ENCODE data around the gene CD81. TPM values are rescaled to one million over a fixed set of nuclear protein-coding genes. Genes with fewer than 3 reads are reported as not detected.
"Not testable (repeated sequence)": the region's sequence is repeated elsewhere in the genome, so short reads cannot be mapped to it uniquely, and the experiment has no call there.

Gene CD81
- total and polyA plus RNA-seq, 2 donors from 2014 or later = 827 to 950 TPM

GRCh38 chr11:2333486-2334205 lies 43.5 kb upstream of the CD81 start:
- intact Hi-C loops (cut with DNase I); H3K27ac ChIP-seq (ENCODE audit: low read depth in 2 of 2, low read length in 2 of 2); H3K36me3 ChIP-seq (ENCODE audit: control insufficient read depth in 2 of 3, insufficient read depth in 3 of 3, low read length in 3 of 3); H3K27me3 ChIP-seq (ENCODE audit: control insufficient read depth, insufficient read depth, low read length); FAIRE-seq; DNase-seq; H3K4me3 ChIP-seq (ENCODE audit: low read length in 3 of 3); H3K4me1 ChIP-seq (ENCODE audit: control insufficient read depth in 2 of 3, insufficient read depth in 2 of 3, low read depth in 1 of 3, low read length in 3 of 3); H3K9me3 ChIP-seq (ENCODE audit: control insufficient read depth in 2 of 3, insufficient read depth in 1 of 3, low read length in 3 of 3); H3K9ac ChIP-seq (ENCODE audit: low read length in 3 of 3): not testable (repeated sequence)

- H3K36me3 ChIP-seq (ENCODE audit: control insufficient read depth in 2 of 3, insufficient read depth in 3 of 3, low read length in 3 of 3); H3K9me3 ChIP-seq (ENCODE audit: control insufficient read depth in 2 of 3, insufficient read depth in 1 of 3, low read length in 3 of 3); H3K27ac ChIP-seq (ENCODE audit: low read depth in 2 of 2, low read length in 2 of 2); H3K4me3 ChIP-seq (ENCODE audit: low read length in 3 of 3); H3K27me3 ChIP-seq (ENCODE audit: control insufficient read depth, insufficient read depth, low read length); intact Hi-C loops (cut with DNase I); H3K4me1 ChIP-seq (ENCODE audit: control insufficient read depth in 2 of 3, insufficient read depth in 2 of 3, low read depth in 1 of 3, low read length in 3 of 3); DNase-seq; H3K9ac ChIP-seq (ENCODE audit: low read length in 3 of 3); FAIRE-seq: not testable (repeated sequence)
Observed at GRCh38 chr11:2335286-2335685, 41.8 kb upstream of the CD81 start.

GRCh38 chr11:2338760-2339159 lies 38.4 kb upstream of the CD81 start:
- H3K27me3 ChIP-seq (ENCODE audit: control insufficient read depth, insufficient read depth, low read length); intact Hi-C loops (cut with DNase I); H3K9ac ChIP-seq (ENCODE audit: low read length in 3 of 3); H3K4me3 ChIP-seq (ENCODE audit: low read length in 3 of 3); FAIRE-seq; DNase-seq; H3K9me3 ChIP-seq (ENCODE audit: control insufficient read depth in 2 of 3, insufficient read depth in 1 of 3, low read length in 3 of 3); H3K4me1 ChIP-seq (ENCODE audit: control insufficient read depth in 2 of 3, insufficient read depth in 2 of 3, low read depth in 1 of 3, low read length in 3 of 3); H3K36me3 ChIP-seq (ENCODE audit: control insufficient read depth in 2 of 3, insufficient read depth in 3 of 3, low read length in 3 of 3); H3K27ac ChIP-seq (ENCODE audit: low read depth in 2 of 2, low read length in 2 of 2): not testable (repeated sequence)

- Histone ChIP-seq H3K4me3 (ENCODE audit: low read length in 3 of 3) (no peak overlapping the region), H3K27me3 (ENCODE audit: control insufficient read depth, insufficient read depth, low read length) (no peaks in the 10 kb centered on the region), H3K4me1 (ENCODE audit: control insufficient read depth in 2 of 3, insufficient read depth in 2 of 3, low read depth in 1 of 3, low read length in 3 of 3) (no peaks in the 10 kb centered on the region), H3K36me3 (ENCODE audit: control insufficient read depth in 2 of 3, insufficient read depth in 3 of 3, low read length in 3 of 3) (no peaks in the 10 kb centered on the region), H3K9ac (ENCODE audit: low read length in 3 of 3) (no peak overlapping the region), H3K27ac (ENCODE audit: low read depth in 2 of 2, low read length in 2 of 2) (no peak overlapping the region), H3K9me3 (ENCODE audit: control insufficient read depth in 2 of 3, insufficient read depth in 1 of 3, low read length in 3 of 3) (no peaks in the 10 kb centered on the region)
- DNase-seq (no peak), FAIRE-seq (no peak)
- no peak for TF ChIP-seq CTCF (IDR thresholded peaks at IDR 0.05; ENCODE audit: borderline replicate concordance, extremely low read depth, insufficient read depth)
- intact Hi-C loops (cut with DNase I) = no loop called here
Observed at GRCh38 chr11:2342557-2342956, 34.6 kb upstream of the CD81 start.

GRCh38 chr11:2342981-2343380 lies 34.1 kb upstream of the CD81 start:
- Histone ChIP-seq H3K4me3 (ENCODE audit: low read length in 3 of 3) (no peak overlapping the region), H3K9me3 (ENCODE audit: control insufficient read depth in 2 of 3, insufficient read depth in 1 of 3, low read length in 3 of 3) (no peaks in the 10 kb centered on the region), H3K27ac (ENCODE audit: low read depth in 2 of 2, low read length in 2 of 2) (no peak overlapping the region), H3K36me3 (ENCODE audit: control insufficient read depth in 2 of 3, insufficient read depth in 3 of 3, low read length in 3 of 3) (no peaks in the 10 kb centered on the region), H3K27me3 (ENCODE audit: control insufficient read depth, insufficient read depth, low read length) (no peaks in the 10 kb centered on the region), H3K9ac (ENCODE audit: low read length in 3 of 3) (no peak overlapping the region), H3K4me1 (ENCODE audit: control insufficient read depth in 2 of 3, insufficient read depth in 2 of 3, low read depth in 1 of 3, low read length in 3 of 3) (no peaks in the 10 kb centered on the region)
- FAIRE-seq (no peak), DNase-seq (no peak)
- no peak for TF ChIP-seq CTCF (IDR thresholded peaks at IDR 0.05; ENCODE audit: borderline replicate concordance, extremely low read depth, insufficient read depth)
- intact Hi-C loops (cut with DNase I) = no loop called here

Measured in kidney (tissue), 14 donors.